HG03045 (cell line): ENCODE measurements around the gene DTNA.
"Not testable (repeated sequence)": the region's sequence is repeated elsewhere in the genome, so short reads cannot be mapped to it uniquely, and the experiment has no call there.

Source experiments
- ATAC-seq: cut with Tn5 transposase; IDR thresholded peaks from one replicate; pipeline ENCODE4 v1.9.1; 2021; ENCODE audit warnings: mild to moderate bottlenecking, moderate library complexity; ENCODE audit not compliant: unreplicated experiment

DTNA gene

DNA sequence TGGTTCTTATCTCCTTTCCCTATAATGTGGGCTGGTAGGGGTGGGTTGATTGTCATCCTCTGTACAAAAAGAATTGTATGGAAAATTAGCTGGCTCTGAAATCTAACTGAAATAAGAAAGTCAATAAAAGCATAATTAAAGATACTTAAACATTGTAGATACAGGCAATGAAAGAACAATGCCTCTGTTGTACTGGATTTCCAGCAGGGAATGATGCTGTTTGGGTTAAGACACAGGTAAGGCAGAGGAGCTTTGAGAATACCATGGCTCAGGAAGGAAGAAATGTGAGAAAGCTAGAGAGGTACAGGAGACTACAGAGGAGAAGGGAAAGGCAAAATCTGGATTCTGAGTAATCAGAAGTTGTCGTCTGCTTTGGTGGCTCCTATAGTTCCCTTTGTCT is 10.1 kb downstream of the DTNA start:
- no peak for ATAC-seq

DNA sequence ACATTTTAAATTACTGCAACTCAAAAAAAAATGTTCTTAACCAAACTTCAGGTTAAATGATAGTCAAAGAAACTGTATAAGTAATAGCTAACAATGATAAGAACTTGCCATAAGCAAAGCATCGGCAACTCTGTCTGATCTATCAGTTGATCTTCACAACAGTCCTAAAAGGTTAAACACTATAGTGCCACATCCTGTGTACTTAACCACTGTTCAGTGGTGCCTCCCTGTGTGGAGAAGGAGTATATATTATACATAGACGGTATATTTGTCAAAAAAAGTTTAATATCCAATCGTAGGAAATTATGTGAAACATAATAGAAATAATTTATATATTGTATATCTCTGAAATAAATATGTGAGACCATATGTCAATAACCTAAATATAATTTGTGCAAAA is 13.0 kb downstream of the DTNA start:
- ATAC-seq: no peak

DNA sequence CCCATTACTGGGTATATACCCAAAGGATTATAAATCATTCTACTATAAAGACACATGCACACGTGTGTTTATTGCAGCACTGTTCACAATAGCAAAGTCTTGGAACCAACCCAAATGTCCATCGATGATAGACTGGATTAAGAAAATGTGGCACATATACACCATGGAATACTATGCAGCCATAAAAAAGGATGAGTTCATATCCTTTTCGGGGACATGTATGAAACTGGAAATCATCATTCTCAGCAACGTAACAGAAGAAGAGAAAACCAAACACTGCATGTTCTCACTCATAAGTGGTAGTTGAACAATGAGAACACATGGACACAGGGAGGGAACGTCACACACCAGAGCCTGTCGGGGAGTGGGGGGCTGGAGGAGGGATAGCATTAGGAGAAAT is 15.6 kb downstream of the DTNA start:
- ATAC-seq: not testable (repeated sequence)

- no peak for ATAC-seq
Observed at GRCh38 chr18:34726286-34727004, 16.3 kb downstream of the DTNA start.

DNA sequence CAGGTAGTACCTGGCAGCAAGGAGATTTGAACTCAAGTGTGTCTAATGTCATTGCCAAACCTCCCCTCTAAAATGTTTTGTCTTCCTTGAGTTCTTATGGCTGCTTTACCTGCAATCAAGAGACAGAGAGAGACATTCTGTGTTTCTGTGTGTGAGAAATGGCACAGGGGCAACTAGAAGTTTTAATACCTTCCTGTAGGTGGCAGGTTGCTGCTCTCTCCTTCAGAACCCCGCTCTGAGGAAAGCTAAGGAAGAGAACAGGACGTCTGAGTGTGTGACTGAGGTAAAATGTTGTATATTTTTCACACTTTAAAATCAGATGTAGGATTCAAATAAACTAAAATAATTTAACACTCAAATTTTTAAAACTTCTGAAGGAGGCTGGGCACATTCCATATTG is 19.2 kb downstream of the DTNA start:
- peak; percentile 56 for ATAC-seq

- ATAC-seq: no peak
Observed at GRCh38 chr18:34729740-34730355, 19.8 kb downstream of the DTNA start.

DNA sequence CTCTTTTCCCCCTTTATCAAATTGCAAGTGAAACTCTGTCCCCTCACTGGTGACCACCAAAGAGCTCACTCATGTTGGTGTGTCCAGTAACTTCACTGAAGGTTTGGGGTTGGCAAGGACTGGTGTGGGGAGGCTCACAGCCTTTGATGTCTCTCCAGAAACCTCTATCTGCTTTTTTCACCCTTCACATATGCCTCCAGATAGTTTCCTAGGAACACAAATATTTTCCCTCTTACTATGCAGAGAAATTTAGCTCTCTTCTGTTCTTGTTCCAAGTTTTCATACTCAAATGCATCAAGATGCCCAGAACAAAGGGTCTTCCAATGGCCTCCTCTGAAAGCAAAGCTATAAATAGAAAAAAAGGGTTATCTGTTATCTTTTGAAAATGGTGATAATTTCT is 20.7 kb downstream of the DTNA start:
- no peak for ATAC-seq

GRCh38 chr18:34734056-34734455 is 24.0 kb downstream of the DTNA start:
- no peak for ATAC-seq

- ATAC-seq: not testable (repeated sequence)
Observed at GRCh38 chr18:34734526-34734925, 24.4 kb downstream of the DTNA start.

DNA sequence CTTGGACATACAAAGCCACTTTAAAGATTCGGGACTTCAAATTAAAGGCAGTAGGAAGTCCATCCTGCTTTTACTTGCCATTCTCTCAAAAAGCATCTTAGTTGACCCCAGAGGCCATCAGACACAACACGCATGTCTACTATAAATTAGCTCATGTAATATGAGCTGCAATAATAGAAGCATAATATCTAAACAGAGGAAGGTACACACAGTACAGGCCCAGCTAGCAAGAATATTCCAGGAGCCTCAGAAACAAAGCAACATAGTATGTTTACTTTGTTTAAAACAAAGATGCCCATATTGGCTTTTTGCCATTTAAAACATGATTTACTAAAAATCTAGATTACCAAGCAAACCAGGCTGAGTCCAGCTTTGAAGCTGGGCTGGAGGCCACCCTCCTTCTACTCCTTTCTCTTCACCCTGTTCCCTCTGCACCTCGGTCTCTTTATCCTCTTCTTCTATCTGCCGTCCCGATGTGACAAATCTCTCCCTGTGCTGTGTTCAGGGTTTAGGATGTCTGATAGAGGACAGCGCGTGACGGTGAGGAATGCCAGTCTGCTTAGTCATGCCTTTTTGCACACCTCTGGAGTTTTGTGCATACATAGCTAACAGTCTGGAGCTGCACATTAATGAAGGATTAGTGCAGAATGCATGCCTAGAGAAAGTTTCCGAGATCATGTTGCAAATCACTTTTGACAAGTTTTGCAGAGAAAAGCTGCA is 28.2 kb downstream of the DTNA start:
- ATAC-seq: no peak

DNA sequence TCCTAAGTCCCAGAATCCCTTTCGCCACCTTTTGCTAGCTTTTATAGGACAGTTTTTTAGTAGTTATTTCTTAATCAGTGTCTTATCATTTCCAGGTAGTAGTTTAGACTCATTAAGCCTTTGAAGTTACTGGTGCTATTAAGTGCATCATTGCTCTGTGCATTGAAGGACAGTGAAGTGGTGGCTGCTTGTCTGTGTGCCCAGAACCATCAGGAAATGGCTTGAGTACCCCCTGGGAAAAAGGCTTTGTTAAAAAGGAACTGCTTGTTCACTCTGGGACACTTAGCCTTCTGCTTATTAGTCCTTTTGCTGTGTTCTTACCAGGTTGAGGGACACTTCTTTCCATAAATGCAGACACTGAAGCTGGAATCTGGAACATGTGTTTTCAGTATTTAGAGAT is 30.0 kb downstream of the DTNA start:
- ATAC-seq: no peak

- ATAC-seq: no peak
Observed at GRCh38 chr18:34740724-34741123, 30.6 kb downstream of the DTNA start.

GRCh38 chr18:34741401-34741800 is 31.3 kb downstream of the DTNA start:
- no peak for ATAC-seq

- ATAC-seq: no peak
Observed at GRCh38 chr18:34742891-34743341, 32.8 kb downstream of the DTNA start.

- no peak for ATAC-seq
Observed at GRCh38 chr18:34744569-34744968, 34.5 kb downstream of the DTNA start.

DNA sequence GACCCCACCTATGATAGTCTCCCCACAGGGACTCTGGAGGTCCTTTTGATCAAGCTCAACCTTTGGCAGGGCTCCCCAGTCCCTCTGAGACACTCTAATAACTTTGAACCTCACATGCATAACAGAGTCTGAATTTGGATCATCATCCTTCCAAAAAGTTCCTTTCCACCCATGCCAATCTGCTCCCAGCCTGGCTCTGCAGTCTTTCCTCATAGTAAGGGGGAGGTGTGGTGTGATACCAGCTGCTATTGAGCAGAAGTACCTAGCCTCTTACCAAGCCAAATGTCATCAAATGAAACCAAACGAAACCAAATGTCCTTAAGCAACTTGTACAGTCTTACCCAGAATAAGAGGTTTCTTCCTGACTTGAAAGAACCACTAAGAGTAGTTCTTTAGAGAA is 36.5 kb downstream of the DTNA start:
- no peak for ATAC-seq

GRCh38 chr18:34749721-34750120 is 39.6 kb downstream of the DTNA start:
- ATAC-seq: no peak

DNA sequence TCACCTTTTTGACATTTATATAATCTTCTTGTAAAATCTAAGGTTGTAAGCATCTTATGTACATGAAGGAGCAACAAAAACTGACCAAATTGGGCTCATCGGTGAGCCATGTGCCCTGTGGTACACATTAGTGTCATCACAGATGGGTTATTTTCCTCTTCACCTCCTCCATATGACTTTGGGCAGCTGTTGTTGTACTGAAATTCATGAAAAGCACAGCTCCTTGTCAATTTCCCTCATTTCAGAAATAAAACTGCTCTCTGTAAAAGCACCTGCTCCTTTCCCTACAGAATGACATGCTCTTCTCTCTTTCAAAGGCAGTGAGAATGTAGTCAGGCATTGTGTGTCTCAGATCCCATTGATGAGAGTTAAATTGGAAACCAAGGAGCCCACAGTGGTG is 42.0 kb downstream of the DTNA start:
- ATAC-seq: no peak

- no peak for ATAC-seq
Observed at GRCh38 chr18:34754300-34754699, 44.2 kb downstream of the DTNA start.

- ATAC-seq: no peak
Observed at GRCh38 chr18:34757666-34758065, 47.6 kb downstream of the DTNA start.

GRCh38 chr18:34758378-34758948 is 48.4 kb downstream of the DTNA start:
- ATAC-seq: no peak

GRCh38 chr18:34760444-34760843 is 50.3 kb downstream of the DTNA start:
- no peak for ATAC-seq
